ENCODE results near the gene STAT6. TPM values are rescaled to one million over a fixed set of nuclear protein-coding genes. Genes with fewer than 3 reads are reported as not detected.

STAT6 gene
- total and polyA plus RNA-seq, 7 donors = 66.1 to 210 (median 115) TPM

DNA sequence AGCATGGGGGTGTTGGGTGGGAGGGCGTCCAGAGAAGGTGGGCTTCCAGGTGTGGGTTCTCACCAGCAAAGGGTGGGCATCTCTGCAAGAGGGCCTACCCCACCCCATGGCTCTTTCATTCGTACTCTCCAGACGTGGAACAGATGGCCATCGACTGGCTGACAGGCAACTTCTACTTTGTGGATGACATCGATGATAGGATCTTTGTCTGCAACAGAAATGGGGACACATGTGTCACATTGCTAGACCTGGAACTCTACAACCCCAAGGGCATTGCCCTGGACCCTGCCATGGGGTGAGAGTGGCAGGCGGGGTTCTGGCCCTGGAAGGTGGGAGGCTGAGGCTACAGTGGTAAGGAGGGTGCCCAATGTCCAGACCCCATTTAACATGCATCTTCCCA, 42.9 kb upstream of the STAT6 start:
- Histone ChIP-seq H3K4me3 (no peak overlapping the region), H3K9me3 (no peaks in the 10 kb centered on the region), H3K27me3 (no peaks in the 10 kb centered on the region), H3K27ac (peak overlapping the region; percentile 79 to 85 (median 84)), H3K4me1 (peaks cover 0 to 62% (median 55%) of the 10 kb centered on the region in 4 donors), H3K36me3 (peaks cover 37 to 53% (median 39%) of the 10 kb centered on the region in 4 donors)
- intact Hi-C loops (cut with DNase I) = no loop called here
- TF ChIP-seq POLR2AphosphoS5 (IDR thresholded peaks at IDR 0.05) (no peak), POLR2A (IDR thresholded peaks at IDR 0.05) (no peak), EP300 (IDR thresholded peaks at IDR 0.05) (no peak)
- TF ChIP-seq, protein P1, sequence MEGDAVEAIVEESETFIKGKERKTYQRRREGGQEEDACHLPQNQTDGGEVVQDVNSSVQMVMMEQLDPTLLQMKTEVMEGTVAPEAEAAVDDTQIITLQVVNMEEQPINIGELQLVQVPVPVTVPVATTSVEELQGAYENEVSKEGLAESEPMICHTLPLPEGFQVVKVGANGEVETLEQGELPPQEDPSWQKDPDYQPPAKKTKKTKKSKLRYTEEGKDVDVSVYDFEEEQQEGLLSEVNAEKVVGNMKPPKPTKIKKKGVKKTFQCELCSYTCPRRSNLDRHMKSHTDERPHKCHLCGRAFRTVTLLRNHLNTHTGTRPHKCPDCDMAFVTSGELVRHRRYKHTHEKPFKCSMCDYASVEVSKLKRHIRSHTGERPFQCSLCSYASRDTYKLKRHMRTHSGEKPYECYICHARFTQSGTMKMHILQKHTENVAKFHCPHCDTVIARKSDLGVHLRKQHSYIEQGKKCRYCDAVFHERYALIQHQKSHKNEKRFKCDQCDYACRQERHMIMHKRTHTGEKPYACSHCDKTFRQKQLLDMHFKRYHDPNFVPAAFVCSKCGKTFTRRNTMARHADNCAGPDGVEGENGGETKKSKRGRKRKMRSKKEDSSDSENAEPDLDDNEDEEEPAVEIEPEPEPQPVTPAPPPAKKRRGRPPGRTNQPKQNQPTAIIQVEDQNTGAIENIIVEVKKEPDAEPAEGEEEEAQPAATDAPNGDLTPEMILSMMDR (IDR thresholded peaks at IDR 0.05) = no peak
- peak; percentile 62 for DNase-seq
- 93% methylated on average over 6 of the region's 6 CpGs for WGBS, 2 donors

DNA sequence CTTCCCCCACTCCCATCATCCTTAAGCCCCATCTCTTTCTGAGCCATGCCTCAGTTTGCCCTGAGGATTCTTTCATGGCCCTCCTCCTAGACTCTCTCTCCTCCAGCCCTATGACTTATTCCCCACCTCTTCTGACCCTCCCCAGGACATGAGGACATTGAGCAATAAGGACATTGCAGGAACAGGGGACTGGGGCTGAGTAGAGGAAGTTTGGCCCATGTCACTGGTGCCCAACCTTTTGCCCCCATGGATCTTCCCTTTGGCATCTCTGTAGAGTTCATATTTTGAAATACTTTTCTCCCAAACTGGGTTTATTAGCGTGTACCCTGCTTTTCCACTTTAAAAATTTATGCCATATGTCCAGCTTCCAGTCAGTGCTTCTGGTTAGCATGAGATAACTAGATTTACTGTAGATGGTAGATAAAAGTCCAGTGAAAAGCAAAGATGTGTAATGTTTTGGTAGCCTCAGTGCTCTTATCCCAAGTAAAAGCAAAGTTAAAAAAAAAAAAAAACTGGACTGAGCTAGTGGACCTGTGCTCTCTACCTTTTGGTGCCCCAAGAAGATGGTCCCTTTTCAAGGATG, 42.3 kb upstream of the STAT6 start:
- Histone ChIP-seq H3K36me3 (peaks cover 31 to 47% (median 33%) of the 10 kb centered on the region in 4 donors), H3K4me1 (peaks cover 0 to 64% (median 58%) of the 10 kb centered on the region in 4 donors), H3K9me3 (no peaks in the 10 kb centered on the region), H3K4me3 (no peak overlapping the region), H3K27me3 (no peaks in the 10 kb centered on the region), H3K27ac (peak overlapping the region; percentile 79 to 85 (median 84))
- TF ChIP-seq POLR2A (IDR thresholded peaks at IDR 0.05) = no peak
- TF ChIP-seq, protein P1 (IDR thresholded peaks at IDR 0.05) = no peak
- TF ChIP-seq POLR2AphosphoS5 (IDR thresholded peaks at IDR 0.05) = no peak
- no peak for TF ChIP-seq EP300 (IDR thresholded peaks at IDR 0.05)
- intact Hi-C loops (cut with DNase I) = no loop called here
- DNase-seq = peak; percentile 64
- 88 to 93% methylated on average over 1 of the region's 1 CpG for WGBS, 2 donors

GRCh38 chr12:57152639-57153038, 41.5 kb upstream of the STAT6 start:
- peak overlapping the region; percentile 79 to 85 (median 84) for H3K27ac ChIP-seq
- peak; percentile 89 for DNase-seq
- H3K4me1 ChIP-seq = peaks cover 0 to 67% (median 62%) of the 10 kb centered on the region in 4 donors
- TF ChIP-seq POLR2A (IDR thresholded peaks at IDR 0.05) (no peak), EP300 (IDR thresholded peaks at IDR 0.05) (no peak), POLR2AphosphoS5 (IDR thresholded peaks at IDR 0.05) (peak in 3 of 4 donors; percentile 5 to 27 (median 13))
- TF ChIP-seq, protein P1 (IDR thresholded peaks at IDR 0.05) = no peak
- 78 to 82% methylated on average over 4 of the region's 4 CpGs for WGBS, 2 donors
- no peaks in the 10 kb centered on the region for H3K9me3 ChIP-seq
- peaks cover 27 to 40% (median 31%) of the 10 kb centered on the region in 4 donors for H3K36me3 ChIP-seq
- intact Hi-C loops (cut with DNase I) = no loop called here
- no peak overlapping the region for H3K4me3 ChIP-seq
- H3K27me3 ChIP-seq = no peaks in the 10 kb centered on the region

DNA sequence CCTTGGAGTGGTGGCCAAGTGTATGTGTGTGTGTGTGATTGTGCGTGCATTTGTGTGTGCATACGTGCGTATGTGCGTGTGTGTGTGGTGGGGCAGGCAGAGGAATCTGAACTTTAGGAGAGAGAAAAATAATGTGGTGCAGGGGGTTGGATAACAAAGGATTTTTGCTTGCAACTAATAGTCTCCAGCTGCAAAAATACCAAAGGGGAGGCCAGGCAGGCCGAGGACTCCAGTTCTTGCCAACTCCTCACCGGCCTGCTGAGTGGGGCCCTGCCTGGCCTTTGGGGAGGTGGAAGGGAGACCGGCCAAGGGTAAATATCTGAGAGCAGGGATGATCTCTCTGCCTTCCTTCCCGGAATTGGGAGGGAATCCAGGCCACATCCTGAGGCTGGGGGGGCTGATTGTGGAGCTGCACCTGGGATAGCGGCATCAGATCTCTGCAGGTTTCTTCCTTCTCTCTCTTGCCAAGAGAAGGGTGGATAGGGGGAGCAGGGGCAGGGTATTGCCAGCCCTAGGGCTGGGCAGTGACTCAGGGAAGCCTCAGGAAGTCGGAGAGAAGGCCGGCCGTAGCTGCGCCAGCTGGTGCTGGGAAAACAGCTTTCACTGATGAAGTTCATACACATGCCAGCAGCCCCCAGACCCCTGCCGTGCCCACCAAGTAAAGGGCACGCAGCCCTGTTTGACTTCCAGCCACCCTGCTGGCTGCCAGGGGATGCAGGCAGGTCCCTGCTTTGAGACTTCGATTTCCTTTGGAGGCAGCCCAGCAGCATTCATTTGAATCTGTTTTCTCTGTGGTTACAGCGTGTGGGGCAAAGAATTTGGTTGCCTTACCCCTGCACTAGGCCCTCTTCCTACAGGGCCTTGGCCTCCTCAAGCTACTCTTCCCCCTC, 40.8 kb upstream of the STAT6 start:
- H3K9me3 ChIP-seq = no peaks in the 10 kb centered on the region
- intact Hi-C loops (cut with DNase I) = no loop called here
- no peak overlapping the region for H3K4me3 ChIP-seq
- H3K36me3 ChIP-seq = peaks cover 27 to 40% (median 31%) of the 10 kb centered on the region in 4 donors
- TF ChIP-seq EP300 (IDR thresholded peaks at IDR 0.05) (no peak), POLR2AphosphoS5 (IDR thresholded peaks at IDR 0.05) (peak in 2 of 4 donors; percentile 20 to 23)
- H3K4me1 ChIP-seq = peaks cover 0 to 73% (median 68%) of the 10 kb centered on the region in 4 donors
- DNase-seq = peak; percentile 84
- 76 to 86% methylated on average over 17 of the region's 17 CpGs for WGBS, 2 donors
- peak overlapping the region; percentile 79 to 85 (median 84) for H3K27ac ChIP-seq
- H3K27me3 ChIP-seq = no peaks in the 10 kb centered on the region
